ENCODE data around the gene KY.

- TF ChIP-seq CTCF (IDR thresholded peaks at IDR 0.05) (no peak), POLR2A (IDR thresholded peaks at IDR 0.05; ENCODE audit: low read depth) (no peak)
Observed at GRCh38 chr3:134592806-134593205, 58.0 kb downstream of the KY start.
